HG02642 (cell line): ENCODE measurements around the gene ARL4D.
"Not testable (repeated sequence)": the region's sequence is repeated elsewhere in the genome, so short reads cannot be mapped to it uniquely, and the experiment has no call there.

ENCODE experiments used
- ATAC-seq: cut with Tn5 transposase; IDR thresholded peaks from one replicate; pipeline ENCODE4 v1.9.1; 2021; ENCODE audit warnings: mild to moderate bottlenecking; ENCODE audit not compliant: unreplicated experiment, poor library complexity

The ARL4D gene

GRCh38 chr17:43392397-43392796, 6.4 kb upstream of the ARL4D start:
- ATAC-seq = no peak

- no peak for ATAC-seq
These were observed 4.8 kb upstream of the ARL4D start for GRCh38 chr17:43393944-43394482.

- not testable (repeated sequence) for ATAC-seq
These were observed 4.1 kb upstream of the ARL4D start for GRCh38 chr17:43394696-43395095.

GRCh38 chr17:43395165-43395564, 3.6 kb upstream of the ARL4D start:
- no peak for ATAC-seq

DNA sequence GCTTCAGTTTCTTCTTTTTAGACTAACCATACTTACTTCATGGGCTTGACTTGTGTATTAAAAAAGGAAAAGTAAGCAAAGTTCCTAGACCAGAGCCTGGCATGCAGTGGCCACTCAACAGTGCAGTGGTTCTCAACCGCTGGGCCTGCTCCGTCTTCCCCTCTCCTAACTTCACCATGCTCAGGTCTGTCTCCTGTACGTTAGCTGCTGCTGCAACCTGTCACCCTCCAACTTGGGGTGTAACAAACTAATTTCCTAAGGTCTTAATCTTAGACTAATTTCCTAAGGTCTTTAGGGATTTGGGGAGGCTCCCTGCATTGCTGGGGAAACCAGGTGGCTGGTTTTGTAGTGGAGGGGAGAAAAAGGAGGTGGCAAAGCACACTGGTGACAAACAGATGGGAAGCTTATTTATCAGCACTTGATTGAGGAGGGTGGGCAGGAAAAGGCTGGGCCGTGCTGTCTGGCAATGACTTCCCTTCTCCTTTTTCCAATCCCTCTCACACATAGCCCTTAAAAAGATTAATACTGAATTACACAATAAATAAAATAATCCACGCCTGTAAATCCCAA, 2.2 kb upstream of the ARL4D start:
- ATAC-seq = no peak

- no peak for ATAC-seq
These were observed 1.1 kb downstream of the ARL4D start for GRCh38 chr17:43399839-43400328.

GRCh38 chr17:43400943-43401717, 2.3 kb downstream of the ARL4D start:
- ATAC-seq = no peak

DNA sequence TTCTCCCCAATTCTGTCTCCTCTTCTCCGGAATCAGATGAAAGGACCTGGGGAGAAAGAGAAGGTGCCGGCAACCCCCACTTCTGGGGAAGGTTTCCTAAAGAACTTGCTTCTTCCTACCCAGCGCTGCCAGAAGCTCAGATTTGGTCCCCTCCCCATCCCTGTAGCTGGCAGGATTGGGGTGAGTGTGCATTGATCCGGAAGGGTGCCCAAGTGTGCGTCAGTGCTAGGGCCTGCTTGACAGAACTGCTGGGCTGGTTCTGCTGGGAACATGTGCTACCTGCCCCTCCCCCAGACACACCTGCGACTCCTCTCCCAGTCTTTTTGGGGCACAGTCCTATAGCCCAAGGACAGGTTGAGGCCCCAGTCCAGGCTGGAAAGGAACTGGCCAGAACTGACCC, 3.3 kb downstream of the ARL4D start:
- no peak for ATAC-seq

DNA sequence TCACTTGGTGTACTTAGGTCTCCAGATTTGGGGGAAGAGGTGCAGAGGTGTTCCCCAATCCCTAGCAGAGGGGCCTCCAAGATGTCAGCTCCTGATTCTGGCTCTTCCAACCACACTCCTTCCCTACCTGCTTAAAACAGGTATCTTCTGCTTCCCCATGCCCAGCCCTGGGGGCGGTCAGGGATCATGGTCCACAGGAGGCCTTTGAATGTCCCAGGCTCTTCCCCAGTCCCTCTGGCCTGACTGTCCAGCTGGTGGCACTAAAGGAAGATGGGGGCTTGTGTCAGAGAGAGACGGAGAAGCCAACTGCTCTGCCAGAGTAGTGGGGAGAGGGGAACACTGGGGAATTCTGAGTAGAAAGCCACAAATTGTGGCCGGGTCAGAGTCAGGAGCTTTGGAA, 3.8 kb downstream of the ARL4D start:
- ATAC-seq = no peak

- ATAC-seq = no peak
These were observed 5.1 kb downstream of the ARL4D start for GRCh38 chr17:43403846-43404245.

DNA sequence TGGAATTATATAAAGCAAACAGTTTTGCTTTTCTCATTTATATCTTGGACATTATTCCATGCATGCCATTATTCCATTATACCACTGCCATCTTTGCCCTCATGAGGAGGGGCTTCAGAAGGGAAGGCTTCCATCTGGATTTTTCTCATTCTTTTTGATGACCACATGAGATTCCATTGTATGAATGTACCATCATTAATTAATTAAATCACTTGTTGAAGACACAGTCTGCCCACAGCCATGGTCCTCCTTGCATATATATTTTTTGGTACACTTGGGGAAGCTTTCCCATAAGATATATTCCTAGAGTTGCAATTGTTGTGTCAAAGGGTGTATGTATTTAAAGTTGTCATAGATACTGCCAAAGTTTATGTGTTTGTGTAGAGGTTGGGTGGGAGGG, 7.1 kb downstream of the ARL4D start:
- no peak for ATAC-seq

DNA sequence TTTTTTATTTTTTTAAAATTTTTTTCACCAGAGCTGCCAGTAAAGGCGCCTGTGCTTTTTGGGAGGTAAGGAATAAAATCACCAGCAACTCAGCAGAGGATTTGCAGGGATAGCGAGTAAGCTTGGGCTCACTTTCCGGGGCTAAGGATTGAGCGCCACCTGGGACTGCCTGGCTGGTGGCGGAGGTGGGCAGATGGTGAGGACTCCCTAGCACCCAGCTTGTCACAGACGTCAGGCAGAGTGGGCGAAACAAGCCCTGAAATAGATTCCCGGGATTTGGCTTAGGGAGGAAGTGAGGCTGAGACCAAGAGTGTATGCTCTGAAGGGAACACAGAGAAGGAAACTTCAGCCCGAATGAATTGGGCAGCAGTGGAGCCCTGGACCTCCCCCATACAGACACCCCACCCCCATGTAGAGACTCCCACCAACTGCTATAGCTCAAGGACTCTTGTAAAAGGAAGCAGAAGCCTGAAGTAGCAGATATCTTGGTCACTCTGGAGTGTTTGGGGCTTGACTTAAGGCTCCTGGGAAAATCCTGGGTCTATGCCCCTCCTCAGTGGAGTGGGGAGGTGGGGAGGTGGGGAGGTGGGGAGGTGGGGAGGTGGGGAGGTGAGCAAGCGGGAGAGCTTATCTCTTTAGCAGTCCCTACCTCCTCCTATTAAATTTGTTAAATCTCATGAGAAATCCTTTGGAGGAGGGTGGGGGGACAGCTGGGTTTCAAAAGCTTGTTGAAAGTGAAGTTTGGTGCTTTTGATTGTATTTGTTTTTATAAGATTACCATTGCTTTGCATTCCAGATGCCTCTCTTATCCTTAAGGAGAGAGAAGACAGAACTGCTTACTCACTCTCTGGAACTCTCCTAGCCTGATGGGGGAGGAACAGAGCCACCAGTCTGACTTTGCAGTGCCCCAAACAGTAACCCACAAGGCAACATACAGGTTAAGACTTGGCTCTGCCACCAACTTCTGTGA, 8.2 kb downstream of the ARL4D start:
- no peak for ATAC-seq

DNA sequence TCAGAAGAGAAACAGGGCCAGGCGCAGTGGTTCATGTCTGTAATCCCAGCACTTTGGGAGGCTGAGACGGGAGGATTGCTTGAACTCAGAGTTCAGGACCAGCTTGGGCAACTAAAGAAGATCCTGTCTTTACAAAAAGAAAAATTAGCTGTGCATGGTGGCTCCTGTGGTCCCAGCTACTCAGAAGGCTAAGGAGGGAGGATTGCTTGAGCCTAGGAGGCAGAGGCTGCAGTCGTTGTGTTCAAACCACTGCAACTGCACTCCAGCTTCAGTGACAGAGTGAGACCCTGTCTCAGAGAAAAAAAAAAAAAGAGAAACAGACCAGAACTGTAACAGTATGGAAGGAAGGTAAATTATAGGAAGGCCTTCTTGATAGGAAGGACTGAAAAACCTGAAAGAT, 10.3 kb downstream of the ARL4D start:
- no peak for ATAC-seq

DNA sequence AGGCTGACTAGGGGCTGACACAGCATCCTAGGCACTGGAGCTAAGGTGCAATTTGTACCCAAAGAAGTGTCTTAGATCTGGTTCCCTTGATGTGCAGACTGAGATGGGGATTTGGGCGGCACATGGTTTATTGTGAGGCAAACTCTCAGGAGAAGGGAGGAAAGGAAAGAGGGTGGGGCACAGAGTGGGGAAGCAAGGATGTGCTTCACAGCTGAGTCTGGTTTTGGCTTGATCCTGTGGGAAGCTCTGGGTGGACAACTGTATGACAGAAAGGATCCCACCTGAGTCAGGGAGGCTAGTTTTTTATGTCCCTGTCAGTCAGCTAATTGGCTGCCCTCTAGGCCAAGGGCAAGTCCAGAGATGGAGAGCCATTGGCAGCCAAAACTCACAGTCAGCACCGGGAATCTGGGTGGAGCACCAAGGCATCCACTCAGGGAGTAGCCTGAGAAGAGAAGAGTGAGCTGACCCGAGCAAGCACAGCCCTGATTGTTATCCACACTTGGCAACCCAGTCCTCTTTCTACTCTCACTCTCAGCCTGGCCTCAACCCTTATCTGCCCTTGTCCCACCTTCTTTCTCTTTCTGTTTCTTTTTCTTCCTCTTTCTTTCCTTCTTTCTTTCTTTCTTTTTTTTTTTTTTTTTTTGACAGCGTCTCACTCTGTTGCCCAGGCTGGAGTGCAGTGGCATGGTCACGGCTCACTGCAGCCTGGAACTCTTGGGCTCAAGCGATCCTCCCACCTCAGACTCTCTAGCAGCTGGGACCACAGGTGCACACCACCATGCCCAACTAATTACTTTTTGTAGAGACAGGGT, 12.0 kb downstream of the ARL4D start:
- ATAC-seq = no peak

GRCh38 chr17:43411369-43411677, 12.5 kb downstream of the ARL4D start:
- no peak for ATAC-seq

GRCh38 chr17:43411749-43412148, 13.0 kb downstream of the ARL4D start:
- ATAC-seq = no peak

- no peak for ATAC-seq
These were observed 13.4 kb downstream of the ARL4D start for GRCh38 chr17:43412166-43412565.

GRCh38 chr17:43416998-43417890, 18.5 kb downstream of the ARL4D start:
- ATAC-seq = no peak
